Measurements from ENCODE around the gene PIGU. TPM values are rescaled to one million over a fixed set of nuclear protein-coding genes. Genes with fewer than 3 reads are reported as not detected.

PIGU gene
- total and polyA plus RNA-seq, 2 of the 13 experiments (the other 11 are each of a cell fraction or from before 2014, with no cell fraction given): 45.5 to 231 TPM

DNA sequence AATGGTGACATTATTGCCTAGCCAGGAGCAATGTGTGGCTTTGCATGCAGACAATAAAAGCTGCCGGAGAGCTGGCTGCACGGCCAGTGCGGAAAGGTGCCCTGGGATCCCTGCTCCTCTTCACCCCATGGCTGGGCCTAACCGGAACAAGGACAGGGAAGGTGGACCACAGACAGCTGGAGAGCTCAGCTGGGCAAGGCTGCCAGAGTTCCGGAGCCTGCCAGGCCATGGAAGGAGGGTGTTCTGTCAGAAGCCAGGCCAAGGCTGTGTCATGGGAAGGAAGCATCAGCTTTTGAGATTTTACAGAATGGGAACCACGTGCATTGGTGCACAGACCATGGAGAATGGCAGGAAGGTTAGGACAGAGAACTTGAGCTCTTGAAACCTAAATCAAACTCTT, 93.3 kb downstream of the PIGU start (continued):
- TF ChIP-seq PRDM10 (CRISPR knock-in tag; IDR thresholded peaks at IDR 0.05; ENCODE audit: low read depth): no peak
- TF ChIP-seq ZNF441 (CRISPR knock-in tag; IDR thresholded peaks at IDR 0.05; ENCODE audit: borderline replicate concordance): no peak

GRCh38 chr20:34582911-34583310, 94.0 kb downstream of the PIGU start:
- Histone ChIP-seq H2AFZ (ENCODE audit: low read length) (no peak overlapping the region), H3K4me2 (ENCODE audit: low read depth, low read length) (no peak overlapping the region), H3K4me3 (replicated peaks in 1 of 3; ENCODE audit: insufficient read depth in 1 of 3, low read depth in 2 of 3, low read length in 3 of 3) (no peak overlapping the region), H3K27ac (ENCODE audit: extremely low read length, insufficient read depth, low read length) (no peak overlapping the region), H3K4me1 (ENCODE audit: insufficient read depth, low read length) (peaks cover 36% of the 10 kb centered on the region), H3K36me3 (replicated peaks in 1 of 2; ENCODE audit: control insufficient read depth in 1 of 2, insufficient read depth in 2 of 2, low read length in 2 of 2) (peaks cover 24 to 79% of the 10 kb centered on the region in 2 experiments), H3K9me3 (ENCODE audit: low read length) (no peaks in the 10 kb centered on the region), H3K9ac (ENCODE audit: insufficient read depth, low read depth, low read length) (no peak overlapping the region), H3K27me3 (ENCODE audit: control insufficient read depth in 1 of 2, insufficient read depth in 2 of 2, low read length in 2 of 2) (no peaks in the 10 kb centered on the region), H4K20me1 (ENCODE audit: insufficient read depth, low read length) (no peaks in the 10 kb centered on the region), H3K79me2 (ENCODE audit: insufficient read depth, low read length) (no peaks in the 10 kb centered on the region)
- ATAC-seq: peak; percentile 17
- POLR2A ChIA-PET: interaction anchor here (0.9 to 1.6 kb wide), 4 partner anchors 9 to 96 kb away, joined by 3 to 6 read pairs (median 4); partner anchors contain the start of gene PIGU
- in situ Hi-C loops (cut with HindIII; ENCODE audit: extremely low pct_ligation_motif_present, low pct_unique_long_range_greater_than_20kb): no loop called here
- peak; percentile 42 for FAIRE-seq
- intact Hi-C loops (cut with micrococcal nuclease; ENCODE audit: unreplicated experiment): no loop called here
- peak; percentile 59 for DNase-seq (ENCODE audit: low spot score)
- CTCF ChIA-PET (ENCODE audit: low intra/inter-chr PET ratio, low total read pairs): no interaction called here
- no TSS peak for BruUV-seq (replicated peaks)
- WGBS (ENCODE audit: low lambda C conversion rate): 84% methylated on average over 4 of the region's 4 CpGs
- peak; percentile 43; the same call in 1 of the 2 replicates for TF ChIP-seq ZBTB38 (CRISPR knock-in tag; IDR thresholded peaks at IDR 0.05)
- TF ChIP-seq, protein P1, sequence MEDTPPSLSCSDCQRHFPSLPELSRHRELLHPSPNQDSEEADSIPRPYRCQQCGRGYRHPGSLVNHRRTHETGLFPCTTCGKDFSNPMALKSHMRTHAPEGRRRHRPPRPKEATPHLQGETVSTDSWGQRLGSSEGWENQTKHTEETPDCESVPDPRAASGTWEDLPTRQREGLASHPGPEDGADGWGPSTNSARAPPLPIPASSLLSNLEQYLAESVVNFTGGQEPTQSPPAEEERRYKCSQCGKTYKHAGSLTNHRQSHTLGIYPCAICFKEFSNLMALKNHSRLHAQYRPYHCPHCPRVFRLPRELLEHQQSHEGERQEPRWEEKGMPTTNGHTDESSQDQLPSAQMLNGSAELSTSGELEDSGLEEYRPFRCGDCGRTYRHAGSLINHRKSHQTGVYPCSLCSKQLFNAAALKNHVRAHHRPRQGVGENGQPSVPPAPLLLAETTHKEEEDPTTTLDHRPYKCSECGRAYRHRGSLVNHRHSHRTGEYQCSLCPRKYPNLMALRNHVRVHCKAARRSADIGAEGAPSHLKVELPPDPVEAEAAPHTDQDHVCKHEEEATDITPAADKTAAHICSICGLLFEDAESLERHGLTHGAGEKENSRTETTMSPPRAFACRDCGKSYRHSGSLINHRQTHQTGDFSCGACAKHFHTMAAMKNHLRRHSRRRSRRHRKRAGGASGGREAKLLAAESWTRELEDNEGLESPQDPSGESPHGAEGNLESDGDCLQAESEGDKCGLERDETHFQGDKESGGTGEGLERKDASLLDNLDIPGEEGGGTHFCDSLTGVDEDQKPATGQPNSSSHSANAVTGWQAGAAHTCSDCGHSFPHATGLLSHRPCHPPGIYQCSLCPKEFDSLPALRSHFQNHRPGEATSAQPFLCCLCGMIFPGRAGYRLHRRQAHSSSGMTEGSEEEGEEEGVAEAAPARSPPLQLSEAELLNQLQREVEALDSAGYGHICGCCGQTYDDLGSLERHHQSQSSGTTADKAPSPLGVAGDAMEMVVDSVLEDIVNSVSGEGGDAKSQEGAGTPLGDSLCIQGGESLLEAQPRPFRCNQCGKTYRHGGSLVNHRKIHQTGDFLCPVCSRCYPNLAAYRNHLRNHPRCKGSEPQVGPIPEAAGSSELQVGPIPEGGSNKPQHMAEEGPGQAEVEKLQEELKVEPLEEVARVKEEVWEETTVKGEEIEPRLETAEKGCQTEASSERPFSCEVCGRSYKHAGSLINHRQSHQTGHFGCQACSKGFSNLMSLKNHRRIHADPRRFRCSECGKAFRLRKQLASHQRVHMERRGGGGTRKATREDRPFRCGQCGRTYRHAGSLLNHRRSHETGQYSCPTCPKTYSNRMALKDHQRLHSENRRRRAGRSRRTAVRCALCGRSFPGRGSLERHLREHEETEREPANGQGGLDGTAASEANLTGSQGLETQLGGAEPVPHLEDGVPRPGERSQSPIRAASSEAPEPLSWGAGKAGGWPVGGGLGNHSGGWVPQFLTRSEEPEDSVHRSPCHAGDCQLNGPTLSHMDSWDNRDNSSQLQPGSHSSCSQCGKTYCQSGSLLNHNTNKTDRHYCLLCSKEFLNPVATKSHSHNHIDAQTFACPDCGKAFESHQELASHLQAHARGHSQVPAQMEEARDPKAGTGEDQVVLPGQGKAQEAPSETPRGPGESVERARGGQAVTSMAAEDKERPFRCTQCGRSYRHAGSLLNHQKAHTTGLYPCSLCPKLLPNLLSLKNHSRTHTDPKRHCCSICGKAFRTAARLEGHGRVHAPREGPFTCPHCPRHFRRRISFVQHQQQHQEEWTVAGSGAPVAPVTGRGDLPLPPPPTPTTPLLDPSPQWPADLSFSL (CRISPR knock-in tag; IDR thresholded peaks at IDR 0.05): 0 out of 2 replicates have a peak, but pooled peaks have one; percentile 14
- 0 out of 2 replicates have a peak, but pooled peaks have one; percentile 41 for TF ChIP-seq ZNF605 (CRISPR knock-in tag; IDR thresholded peaks at IDR 0.05)
- no peak for TF ChIP-seq PLRG1 (conservative IDR thresholded peaks at IDR 0.05)
- peak; percentile 83 for TF ChIP-seq NR2F6 (IDR thresholded peaks at IDR 0.05)
- TF ChIP-seq NR2F6 (CRISPR knock-in tag; IDR thresholded peaks at IDR 0.05): peak; percentile 72
- peak; percentile 48; the same call in 1 of the 2 replicates for TF ChIP-seq ZNF143 (CRISPR knock-in tag; IDR thresholded peaks at IDR 0.05)
- TF ChIP-seq ZNF468 (CRISPR knock-in tag; IDR thresholded peaks at IDR 0.05): no peak
- no peak for TF ChIP-seq EP300 (IDR thresholded peaks at IDR 0.05; ENCODE audit: low read depth in 2 of 2, low read length in 2 of 2)
- 0 out of 2 replicates have a peak, but pooled peaks have one; percentile 21 for TF ChIP-seq EP300 (CRISPR knock-in tag; IDR thresholded peaks at IDR 0.05; ENCODE audit: borderline replicate concordance)
- TF ChIP-seq, protein P2, sequence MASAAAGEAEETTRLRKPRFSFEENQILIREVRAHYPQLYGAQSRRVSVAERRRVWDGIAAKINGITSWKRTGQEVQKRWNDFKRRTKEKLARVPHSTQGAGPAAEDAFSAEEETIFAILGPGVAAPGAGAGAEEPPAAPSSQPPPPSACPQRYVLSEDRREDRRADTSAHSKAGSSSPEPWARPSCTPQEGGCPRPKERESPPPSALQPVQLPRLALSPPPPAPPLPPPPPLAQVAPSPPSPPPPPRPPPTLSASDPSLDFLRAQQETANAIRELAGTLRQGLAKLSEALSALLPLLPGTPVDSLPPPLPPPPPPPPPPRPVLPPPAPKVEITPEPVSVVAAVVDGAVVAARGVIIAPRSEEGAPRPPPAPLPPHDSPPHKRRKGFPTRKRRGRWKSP (CRISPR knock-in tag; IDR thresholded peaks at IDR 0.05): no peak
